CD4-positive, alpha-beta T cell treated with Interleukin-15 for 1 hour (primary cell): ENCODE data around the gene OS9.
"Not testable (repeated sequence)": the region's sequence is repeated elsewhere in the genome, so short reads cannot be mapped to it uniquely, and the experiment has no call there.

Experiments used
- DNase-seq: peaks from one replicate; pipeline ENCODE4 v3.0.0-alpha.2; 2020

Gene OS9, protein sequence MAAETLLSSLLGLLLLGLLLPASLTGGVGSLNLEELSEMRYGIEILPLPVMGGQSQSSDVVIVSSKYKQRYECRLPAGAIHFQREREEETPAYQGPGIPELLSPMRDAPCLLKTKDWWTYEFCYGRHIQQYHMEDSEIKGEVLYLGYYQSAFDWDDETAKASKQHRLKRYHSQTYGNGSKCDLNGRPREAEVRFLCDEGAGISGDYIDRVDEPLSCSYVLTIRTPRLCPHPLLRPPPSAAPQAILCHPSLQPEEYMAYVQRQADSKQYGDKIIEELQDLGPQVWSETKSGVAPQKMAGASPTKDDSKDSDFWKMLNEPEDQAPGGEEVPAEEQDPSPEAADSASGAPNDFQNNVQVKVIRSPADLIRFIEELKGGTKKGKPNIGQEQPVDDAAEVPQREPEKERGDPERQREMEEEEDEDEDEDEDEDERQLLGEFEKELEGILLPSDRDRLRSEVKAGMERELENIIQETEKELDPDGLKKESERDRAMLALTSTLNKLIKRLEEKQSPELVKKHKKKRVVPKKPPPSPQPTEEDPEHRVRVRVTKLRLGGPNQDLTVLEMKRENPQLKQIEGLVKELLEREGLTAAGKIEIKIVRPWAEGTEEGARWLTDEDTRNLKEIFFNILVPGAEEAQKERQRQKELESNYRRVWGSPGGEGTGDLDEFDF

GRCh38 chr12:57693659-57694458, at the start of gene OS9:
TSS of gene OS9 (plus strand) at chr12:57694132. CDS start at chr12:57694162, 30 bp downstream.
- DNase-seq, result peak; percentile 99

DNA sequence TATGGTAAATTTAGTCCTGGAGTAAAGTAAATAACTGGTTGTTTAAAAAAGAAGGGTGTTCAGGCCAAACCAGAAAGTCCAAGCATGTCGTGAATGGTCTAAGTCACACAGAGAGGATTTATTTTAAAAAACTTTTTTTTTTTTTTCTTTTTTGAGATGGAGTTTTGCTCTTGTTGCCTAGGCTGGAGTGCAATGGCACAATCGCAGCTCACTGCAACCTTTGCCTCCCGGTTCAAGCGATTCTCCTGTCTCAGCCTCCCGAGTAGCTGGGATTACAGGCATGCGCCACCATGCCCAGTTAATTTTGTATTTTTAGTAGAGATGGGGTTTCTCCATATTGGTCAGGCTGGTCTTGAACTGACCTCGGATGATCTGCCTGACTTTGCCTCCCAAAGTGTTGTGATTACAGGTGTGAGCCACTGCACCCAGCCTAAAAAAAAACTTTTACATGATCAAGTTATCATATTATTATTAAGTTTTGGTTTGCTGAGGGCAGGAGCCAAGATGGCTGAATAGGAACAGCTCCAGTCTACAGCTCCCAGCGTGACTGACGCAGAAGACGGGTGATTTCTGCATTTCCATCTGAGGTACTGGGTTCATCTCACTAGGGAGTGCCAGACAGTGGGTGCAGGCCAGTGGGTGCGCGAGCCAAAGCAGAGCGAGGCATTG, 47.8 kb upstream of the OS9 start:
- DNase-seq, result not testable (repeated sequence)

- not testable (repeated sequence) for DNase-seq
These were observed 47.3 kb upstream of the OS9 start for GRCh38 chr12:57646659-57647049.

DNA sequence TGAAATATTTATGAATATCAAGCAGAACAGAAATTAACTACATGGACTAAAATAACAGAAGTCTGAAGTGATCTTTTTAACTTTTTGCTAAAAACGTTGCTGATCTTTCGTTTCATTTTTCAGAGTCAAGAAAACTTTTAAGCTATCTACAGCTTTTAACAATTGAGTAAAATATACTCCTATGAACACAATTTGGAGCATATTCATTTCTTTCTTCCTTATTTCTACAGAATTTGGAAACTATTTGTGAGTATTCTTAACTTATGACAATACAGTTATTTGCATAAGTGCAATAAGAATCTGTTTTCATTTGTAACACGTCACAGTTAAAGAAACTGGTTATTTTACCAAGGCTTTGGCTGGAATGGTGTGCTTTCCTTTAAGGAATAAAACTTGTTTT, 39.9 kb upstream of the OS9 start:
- DNase-seq, result no peak

- no peak for DNase-seq
These were observed 38.2 kb upstream of the OS9 start for GRCh38 chr12:57655541-57656240.

- not testable (repeated sequence) for DNase-seq
These were observed 37.5 kb upstream of the OS9 start for GRCh38 chr12:57656408-57656807.

DNA sequence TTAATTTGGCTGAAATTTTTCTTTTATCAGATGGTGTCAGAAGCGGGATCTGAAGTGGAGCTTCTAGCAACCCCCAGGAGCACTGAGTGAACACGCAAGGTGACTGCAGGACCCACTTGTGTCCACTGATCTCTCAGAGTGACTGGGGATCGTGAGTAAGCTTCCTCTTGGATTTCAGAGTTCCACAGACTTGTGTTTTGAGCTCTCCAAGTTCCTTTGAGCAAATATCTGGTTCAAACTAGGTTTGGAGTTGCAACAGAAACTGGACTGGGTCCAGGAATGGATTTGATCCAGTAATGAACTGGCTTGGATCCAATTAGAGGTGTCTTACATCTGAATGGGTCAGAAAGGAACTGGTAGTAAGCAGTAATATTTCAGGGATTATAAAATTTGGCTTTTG, 36.2 kb upstream of the OS9 start:
- no peak for DNase-seq

DNA sequence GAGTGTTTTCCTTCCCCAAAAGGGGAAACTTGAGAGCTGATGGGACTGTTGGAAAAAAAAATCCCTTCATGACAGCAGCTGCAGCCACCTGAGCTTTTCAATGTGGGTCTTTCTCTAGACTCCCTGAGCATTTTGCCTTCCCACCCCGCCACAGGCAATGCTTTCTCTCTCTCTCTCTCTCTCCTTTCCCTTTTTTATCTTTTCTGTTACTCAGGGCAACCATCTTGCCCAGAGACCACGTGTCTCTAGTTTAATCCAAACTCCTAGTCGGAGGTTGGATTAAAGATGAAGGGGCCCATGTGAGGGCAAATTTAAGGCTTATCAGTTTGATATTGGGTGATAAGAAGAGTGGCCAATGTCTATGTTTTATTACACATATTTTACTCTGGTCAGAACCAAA, 35.0 kb upstream of the OS9 start:
- DNase-seq, result no peak

DNA sequence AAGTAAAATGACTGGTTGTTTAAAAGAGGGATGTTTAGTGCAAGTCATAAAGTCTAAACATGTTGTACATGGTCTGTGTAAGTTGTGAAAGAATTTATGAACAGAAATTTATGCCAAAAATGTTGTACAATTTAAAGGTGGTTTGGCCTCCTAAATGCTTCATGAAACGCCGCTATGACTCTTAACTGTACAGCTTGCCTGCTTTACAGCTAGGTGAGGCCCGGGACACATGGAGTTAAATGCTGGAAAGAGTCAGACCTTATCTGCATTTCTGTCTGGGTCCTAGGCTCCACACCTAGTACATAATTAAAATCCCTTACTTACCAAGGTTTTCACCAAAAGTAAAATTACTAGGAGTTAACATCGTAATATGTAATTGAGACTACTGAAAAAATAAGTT, 32.6 kb upstream of the OS9 start:
- DNase-seq, result no peak

GRCh38 chr12:57665066-57665820, 28.7 kb upstream of the OS9 start:
- not testable (repeated sequence) for DNase-seq

GRCh38 chr12:57666897-57667296, 27.0 kb upstream of the OS9 start:
- no peak for DNase-seq

GRCh38 chr12:57669691-57670090, 24.2 kb upstream of the OS9 start:
- DNase-seq, result not testable (repeated sequence)

DNA sequence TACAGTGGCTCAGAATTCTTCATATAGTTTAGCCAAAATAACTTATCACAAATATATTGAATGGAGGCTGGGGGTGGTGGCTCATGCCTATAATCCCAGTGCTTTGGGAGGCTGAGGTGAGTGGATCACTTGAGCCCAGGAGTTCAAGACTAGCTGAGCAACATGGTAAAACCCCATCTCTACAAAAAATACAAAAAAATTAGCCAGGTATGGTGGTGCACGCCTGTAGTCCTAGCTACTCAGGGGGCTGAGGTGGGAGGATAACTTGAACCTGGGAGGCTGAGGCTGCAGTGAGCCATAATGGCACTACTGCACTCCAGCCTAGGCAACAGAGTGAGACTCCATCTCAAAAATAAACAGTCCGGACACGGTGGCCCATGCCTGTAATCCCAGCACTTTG, 22.1 kb upstream of the OS9 start:
- DNase-seq, result not testable (repeated sequence)

DNA sequence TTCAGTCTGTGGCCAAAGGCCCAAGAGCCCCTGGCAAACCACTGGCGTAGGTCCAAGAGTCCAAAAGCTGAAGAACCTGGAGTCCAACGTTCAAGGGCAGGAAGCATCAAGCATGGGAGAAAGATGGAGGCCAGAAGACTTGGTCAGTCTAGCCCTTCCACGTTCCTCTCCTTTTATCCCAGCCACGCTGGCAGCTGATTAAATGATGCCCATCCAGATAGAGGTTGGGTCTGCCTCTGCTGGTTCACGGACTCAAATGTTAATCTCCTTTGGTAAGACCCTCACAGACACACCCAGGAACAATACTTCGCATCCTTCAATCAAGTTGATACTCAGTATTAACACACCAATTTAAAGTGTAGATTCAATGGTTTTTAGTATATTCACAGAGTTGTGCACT, 21.1 kb upstream of the OS9 start:
- DNase-seq, result no peak

DNA sequence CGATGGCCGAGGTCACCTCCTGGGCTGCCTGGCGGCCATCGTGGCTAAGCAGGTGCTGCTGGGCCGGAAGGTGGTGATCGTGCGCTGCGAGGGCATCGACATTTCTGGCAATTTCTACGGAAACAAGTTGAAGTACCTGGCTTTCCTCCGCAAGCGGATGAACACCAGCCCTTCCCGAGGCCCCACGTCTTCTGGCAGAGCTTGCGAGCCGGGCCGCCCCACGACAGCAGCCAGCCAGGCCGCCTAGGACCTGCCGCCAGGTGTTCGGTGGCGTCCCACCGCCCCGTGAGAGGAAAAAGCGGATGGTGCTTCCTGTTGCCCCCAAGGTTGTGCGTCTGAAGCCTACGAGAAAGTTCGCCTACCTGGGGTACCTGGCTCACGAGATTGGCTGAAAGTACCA, 19.2 kb upstream of the OS9 start:
- DNase-seq, result no peak

DNA sequence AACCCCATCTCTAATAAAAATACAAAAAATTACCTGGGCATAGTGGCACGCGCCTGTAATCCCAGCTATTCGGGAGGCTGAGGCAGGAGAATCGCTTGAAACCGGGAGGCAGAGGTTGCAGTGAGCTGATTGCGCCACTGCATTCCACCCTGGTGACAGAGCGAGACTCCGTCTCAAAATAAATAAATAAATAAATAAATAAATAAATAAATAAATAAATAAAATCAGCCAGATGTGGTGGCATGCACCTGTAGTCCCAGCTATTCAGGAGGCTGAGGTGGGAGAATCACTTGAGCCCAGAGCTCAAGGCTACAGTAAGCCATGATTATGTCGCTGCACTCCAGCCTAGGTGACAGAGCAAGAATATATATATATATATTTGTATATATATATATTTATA, 16.0 kb upstream of the OS9 start:
- not testable (repeated sequence) for DNase-seq

DNA sequence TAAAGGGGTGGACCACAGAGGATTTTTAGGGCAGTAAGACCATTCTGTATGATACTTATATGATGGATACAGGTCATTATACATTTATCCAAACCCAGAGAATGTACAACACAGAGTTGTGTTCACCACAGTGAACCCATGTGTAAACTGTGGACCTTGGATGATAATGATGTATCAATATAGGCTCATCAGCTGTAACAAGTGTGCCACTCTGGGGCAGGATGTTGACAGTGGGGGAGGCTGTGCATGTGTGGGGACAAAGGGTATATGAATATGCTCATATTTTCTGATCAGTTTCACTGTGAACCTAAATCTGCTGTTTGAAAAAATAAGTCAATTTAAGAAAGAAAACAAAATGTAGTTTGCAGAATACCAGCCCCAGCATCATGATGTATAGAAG, 14.2 kb upstream of the OS9 start:
- no peak for DNase-seq

DNA sequence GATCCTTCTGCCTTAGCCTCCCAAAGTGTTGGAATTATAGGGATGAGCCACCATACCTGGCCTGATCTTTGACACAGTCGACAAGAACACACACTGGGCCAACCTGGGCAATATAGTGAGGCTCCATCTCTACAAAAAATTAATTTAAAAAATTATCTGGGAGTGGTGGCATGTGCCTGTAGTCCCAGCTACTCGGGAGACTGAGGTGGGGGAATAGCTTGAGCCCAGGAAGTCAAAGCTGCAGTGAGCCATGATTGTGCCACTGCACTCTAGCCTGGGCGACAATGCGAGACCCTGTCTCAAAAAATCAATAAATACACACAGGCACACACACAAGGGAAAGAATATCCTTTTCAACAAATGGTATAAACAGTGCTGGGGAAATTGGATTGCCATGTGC, 6.1 kb upstream of the OS9 start:
- no peak for DNase-seq

DNA sequence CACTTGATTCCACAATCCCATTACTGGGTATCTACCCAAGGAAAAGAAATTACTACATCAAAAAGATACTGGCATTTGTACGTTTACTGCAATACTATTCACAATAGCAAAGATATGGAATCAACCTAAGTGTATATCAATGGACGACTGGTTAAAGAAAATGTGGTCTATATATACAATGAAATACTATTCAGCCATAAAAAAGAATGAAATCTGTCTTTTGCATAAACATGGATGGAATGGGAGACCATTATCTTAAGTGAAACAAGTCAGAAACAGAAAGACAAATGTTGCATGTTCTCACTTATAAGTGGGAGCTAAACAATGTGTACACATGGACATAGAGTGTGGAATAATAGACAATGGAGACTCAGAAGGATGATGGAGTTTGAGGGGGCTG, 5.0 kb upstream of the OS9 start:
- no peak for DNase-seq

- no peak for DNase-seq
These were observed 1.4 kb upstream of the OS9 start for GRCh38 chr12:57692500-57692899.

DNA sequence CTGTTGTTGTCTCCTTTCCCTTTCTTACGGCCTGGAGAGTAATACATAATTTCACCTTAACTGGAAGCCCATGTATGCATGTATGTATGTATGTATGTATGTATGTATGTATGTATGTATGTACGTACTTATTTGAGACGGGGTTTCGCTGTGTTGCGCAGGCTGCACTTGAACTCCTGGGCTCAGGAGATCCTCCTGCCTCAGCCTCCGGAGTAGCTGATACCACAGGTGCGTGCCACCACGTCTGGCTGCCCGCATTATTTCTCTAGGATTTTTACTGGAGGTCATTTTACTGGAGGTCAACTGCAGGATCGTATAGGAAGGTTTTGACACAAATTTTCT, 644 bp upstream of the OS9 start:
- no peak for DNase-seq
